GM21825 (cell line): Measurements from ENCODE around the gene VAPA.
"Not testable (repeated sequence)": the region's sequence is repeated elsewhere in the genome, so short reads cannot be mapped to it uniquely, and the experiment has no call there.

ENCODE experiments used
- ATAC-seq: cut with Tn5 transposase; IDR thresholded peaks from one replicate; pipeline ENCODE4 v1.9.1; 2021; ENCODE audit warnings: mild to moderate bottlenecking, moderate library complexity; ENCODE audit not compliant: unreplicated experiment

The VAPA gene

GRCh38 chr18:9885170-9886004 is 28.4 kb upstream of the VAPA start, which contains the start of gene TXNDC2:
Gene TXNDC2, plus strand, starts transcription at chr18:9885973. Its CDS starts 708 bp downstream, at chr18:9886681.
- ATAC-seq, result no peak

- ATAC-seq, result no peak
These were observed 27.8 kb upstream of the VAPA start for GRCh38 chr18:9886005-9886348.

- ATAC-seq, result no peak
These were observed 25.8 kb upstream of the VAPA start for GRCh38 chr18:9887992-9888391.

GRCh38 chr18:9890196-9890595 is 23.6 kb upstream of the VAPA start:
- no peak for ATAC-seq

- ATAC-seq, result no peak
These were observed 22.9 kb upstream of the VAPA start for GRCh38 chr18:9890957-9891356.

DNA sequence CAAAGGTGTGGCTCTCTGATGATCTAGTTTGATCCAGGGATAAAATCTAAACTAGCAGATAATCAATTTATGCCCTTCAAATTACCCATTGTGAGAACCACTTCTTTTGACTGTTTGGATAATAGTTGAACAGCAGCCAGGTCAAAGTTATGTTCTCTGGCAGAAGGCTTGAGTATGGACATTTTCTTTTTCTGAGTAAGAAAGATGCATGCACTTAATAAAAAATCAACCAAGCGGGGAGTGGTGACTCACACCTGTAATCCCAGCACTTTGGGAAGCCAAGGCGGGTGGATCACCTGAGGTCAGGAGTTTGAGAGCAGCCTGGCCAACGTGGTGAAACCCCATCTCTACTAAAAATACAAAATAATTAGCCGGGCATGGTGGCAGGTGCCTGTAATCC is 22.3 kb upstream of the VAPA start:
- ATAC-seq, result not testable (repeated sequence)

DNA sequence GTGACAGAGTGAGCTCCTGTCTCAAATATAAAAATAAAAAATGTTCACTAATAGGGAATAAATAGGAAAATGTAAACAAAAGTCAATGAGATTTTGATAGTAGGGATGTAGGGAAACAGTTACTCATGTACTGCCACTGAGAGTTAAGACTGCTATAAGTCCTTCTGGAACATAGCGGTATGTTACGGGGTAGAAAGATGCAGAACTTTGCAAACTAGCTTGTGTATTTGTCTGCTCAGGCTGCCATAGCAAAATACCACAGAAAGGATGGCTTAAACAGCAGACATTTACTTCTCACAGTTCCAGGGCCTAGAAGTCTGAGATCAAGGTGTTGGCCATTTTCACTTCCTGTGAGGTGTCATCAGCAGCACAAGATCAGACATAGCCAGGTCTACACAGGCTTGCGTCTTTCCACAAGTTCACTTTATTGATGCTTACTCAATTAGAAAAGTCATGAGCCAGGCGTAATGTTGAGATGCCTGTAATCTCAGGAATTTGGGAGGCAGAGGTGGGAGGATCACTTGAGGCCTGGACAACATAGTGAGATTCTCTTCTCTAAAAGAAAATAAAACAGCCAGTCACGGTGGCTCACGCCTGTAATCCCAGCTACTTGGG is 19.3 kb upstream of the VAPA start:
- ATAC-seq, result no peak

- no peak for ATAC-seq
These were observed 16.7 kb upstream of the VAPA start for GRCh38 chr18:9897129-9897528.

- ATAC-seq, result not testable (repeated sequence)
These were observed 16.0 kb upstream of the VAPA start for GRCh38 chr18:9897787-9898291.

DNA sequence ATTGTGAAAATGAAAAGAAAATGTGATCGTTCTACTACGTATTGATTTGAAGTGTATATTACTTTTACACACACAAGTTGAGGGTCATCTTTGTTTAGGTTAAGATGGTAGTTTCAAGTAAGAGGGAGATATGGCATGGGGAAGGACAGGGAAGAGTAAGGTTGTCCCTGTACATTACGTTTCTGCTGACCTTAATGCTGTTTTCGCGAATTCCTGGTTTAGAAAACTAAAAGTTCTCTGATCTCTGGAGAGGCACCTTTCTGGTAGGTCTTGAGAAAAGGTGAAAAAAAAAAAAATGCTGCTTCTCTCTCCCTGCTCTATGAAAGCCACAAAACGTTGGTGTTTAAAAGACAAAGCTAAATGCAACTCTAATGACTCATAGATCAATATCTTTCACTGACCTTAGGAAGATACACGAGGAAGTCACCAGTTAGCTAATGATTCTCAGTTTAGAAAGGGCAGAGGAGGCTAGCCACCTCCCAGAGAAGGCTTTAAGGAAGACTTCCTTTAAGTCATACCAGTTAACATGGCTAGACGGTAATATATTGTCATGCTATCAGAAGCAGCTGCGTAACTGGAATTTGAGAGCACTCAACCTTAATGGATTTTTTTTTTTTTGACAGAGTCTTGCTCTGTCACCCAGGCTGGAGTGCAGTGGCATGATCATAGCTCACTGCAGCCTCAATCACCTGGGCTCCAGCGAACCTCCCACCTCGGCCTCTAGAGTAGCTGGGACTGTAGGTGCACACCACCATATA is 14.8 kb upstream of the VAPA start:
- no peak for ATAC-seq

DNA sequence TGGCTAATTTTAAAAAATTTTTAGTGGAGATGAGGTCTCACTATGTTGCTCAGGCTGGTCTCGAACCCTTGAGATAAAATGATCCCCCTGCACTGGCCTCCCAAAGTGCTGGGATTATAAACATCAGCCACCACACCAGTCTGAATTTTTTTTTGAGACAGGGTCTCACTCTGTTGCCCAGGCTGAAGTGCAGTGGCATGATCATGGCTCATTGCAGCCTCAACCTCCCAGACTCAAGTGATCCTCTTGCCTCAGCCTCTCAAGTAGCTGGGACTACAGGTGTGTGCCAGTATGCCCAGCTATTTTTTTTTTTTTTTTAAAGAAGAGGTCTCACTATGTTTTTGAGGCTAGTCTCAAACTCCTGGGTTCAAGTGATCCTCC is 14.3 kb upstream of the VAPA start:
- not testable (repeated sequence) for ATAC-seq

DNA sequence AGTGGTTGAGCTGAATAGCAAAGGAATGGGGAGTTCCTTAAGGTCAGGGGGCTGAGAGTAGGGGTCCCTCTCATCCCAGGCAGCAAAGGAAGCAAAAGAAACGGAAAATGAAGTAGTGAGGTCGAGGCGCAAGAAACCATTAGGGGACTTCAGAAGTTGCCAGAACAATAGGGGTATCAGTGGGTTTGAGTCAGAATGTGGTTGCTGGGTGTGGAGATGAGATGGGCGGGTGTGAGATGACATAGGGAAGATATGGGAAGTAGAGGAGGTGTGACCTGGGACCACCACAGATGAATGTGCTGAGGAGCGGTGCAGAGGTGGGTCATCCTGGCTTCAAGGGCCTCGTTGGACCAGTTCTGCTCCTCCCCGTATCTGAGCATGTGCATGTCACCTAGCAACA is 13.1 kb upstream of the VAPA start:
- ATAC-seq, result no peak

GRCh38 chr18:9901377-9901776 is 12.4 kb upstream of the VAPA start:
- no peak for ATAC-seq

- not testable (repeated sequence) for ATAC-seq
These were observed 11.6 kb upstream of the VAPA start for GRCh38 chr18:9902264-9902663.

DNA sequence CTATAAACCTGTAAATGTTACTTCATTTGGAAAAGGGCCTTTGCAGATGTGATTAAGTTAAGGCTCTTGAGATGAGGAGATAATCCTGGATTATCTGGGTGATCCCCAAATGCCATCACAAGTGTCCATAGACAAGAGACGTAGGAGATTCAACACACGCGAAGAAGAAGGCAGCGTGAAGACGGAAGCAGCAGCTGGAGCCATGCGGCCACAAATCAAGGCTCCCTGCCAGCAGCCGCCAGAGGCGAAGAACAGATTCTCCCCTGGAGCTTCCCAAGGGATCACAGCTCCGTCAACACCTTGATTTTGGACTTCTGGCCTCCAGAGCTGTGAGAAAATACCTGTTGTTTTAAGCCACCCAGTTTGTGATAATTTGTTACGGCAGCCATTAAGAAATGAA is 11.0 kb upstream of the VAPA start:
- no peak for ATAC-seq

GRCh38 chr18:9905401-9905922 is 8.4 kb upstream of the VAPA start:
- no peak for ATAC-seq

DNA sequence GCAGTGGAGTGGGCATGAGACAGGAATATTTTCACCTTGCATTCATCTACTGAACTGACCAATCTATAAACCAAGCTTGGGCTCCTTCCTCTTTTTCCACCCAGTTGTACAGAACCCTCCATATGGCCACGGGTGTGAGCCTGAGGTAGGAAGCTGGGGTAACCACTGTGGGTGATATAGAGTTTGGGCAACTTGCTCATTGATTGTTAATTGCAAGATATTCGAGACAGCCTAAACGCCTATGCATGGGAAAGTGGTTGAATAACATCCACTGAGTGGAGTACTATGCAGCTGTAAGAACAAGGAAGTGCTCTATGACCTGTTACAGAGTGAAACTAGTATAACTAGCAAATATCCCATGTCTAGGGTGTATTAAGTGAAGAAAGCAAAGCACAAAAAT is 7.3 kb upstream of the VAPA start:
- ATAC-seq, result no peak

- no peak for ATAC-seq
These were observed 5.9 kb upstream of the VAPA start for GRCh38 chr18:9907867-9908266.

DNA sequence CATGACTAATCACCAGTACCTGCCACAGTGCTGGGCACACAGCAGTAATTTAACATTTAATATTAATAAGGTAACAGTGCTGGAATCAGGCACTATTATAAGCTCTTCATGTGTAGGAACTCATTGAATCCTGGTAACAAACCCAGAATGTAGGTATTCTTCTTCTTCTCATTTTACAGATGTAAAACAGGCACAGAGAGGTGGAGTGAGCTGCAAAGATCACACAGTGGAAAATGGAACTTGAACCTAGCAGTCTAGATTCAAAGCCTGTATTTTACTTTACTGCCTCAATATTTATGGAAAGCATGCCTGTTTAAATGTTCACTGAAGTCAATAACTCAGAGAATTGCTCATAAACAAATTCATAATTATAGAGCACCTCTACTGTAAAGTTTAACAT is 3.7 kb upstream of the VAPA start:
- ATAC-seq, result no peak

DNA sequence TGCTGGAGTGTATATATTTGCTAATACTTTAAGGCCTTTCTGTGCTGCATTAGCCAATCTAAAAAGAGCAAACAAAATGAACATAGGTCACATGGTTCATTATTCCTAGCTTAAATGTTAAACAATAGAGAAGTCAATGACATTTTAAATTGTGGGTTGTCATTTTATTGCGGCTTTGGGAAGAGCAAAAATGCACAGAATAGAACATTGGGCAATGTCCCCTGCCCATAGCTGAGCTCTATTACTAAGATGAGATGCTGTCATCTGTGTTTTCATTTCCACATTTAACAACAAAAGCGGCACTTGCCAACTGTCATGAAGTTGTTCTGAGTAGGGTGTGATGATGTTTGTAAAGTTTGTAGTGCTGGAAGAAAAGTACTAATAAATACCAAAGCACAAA is 3.2 kb upstream of the VAPA start:
- ATAC-seq, result no peak

- ATAC-seq, result no peak
These were observed 2.6 kb upstream of the VAPA start for GRCh38 chr18:9911226-9911625.
